H9 (cell line): Measurements from ENCODE around the gene ABLIM1. TPM values are rescaled to one million over a fixed set of nuclear protein-coding genes. Genes with fewer than 3 reads are reported as not detected.
A peak's percentile ranks its signal among the peaks of the same experiment; 100 is the strongest.

ENCODE experiments used
- DNase-seq: peaks from one replicate; pipeline ENCODE4 v3.0.0-alpha.2; 2017
- H2AFZ ChIP-seq: one replicate; pipeline ENCODE4 v1.6.1; 2013; ENCODE audit warnings: mild to moderate bottlenecking, low read length, control low read depth, moderate library complexity
- H2AK5ac ChIP-seq: 2 replicates; pipeline ENCODE4 v1.6.1; 2013; ENCODE audit warnings: low read length, control low read depth, mixed read lengths; ENCODE audit not compliant: insufficient read length
- H2BK120ac ChIP-seq: one replicate; pipeline ENCODE4 v1.6.1; 2013; ENCODE audit warnings: low read depth, mild to moderate bottlenecking, low read length, control low read depth, inconsistent platforms; ENCODE audit not compliant: poor library complexity, severe bottlenecking
- H2BK12ac ChIP-seq: 2 replicates; pipeline ENCODE4 v1.6.1; 2013; ENCODE audit warnings: low read length, control low read depth, mixed read lengths, low read depth; ENCODE audit not compliant: insufficient read length
- H2BK15ac ChIP-seq: 2 replicates; pipeline ENCODE4 v1.6.1; 2013; ENCODE audit warnings: low read depth, low read length, control low read depth
- H2BK20ac ChIP-seq: one replicate; pipeline ENCODE4 v1.6.1; 2013; ENCODE audit warnings: low read depth, mild to moderate bottlenecking, low read length, control low read depth, inconsistent platforms; ENCODE audit not compliant: poor library complexity, severe bottlenecking
- H2BK5ac ChIP-seq: 2 replicates; pipeline ENCODE4 v1.6.1; 2013; ENCODE audit warnings: low read length, control low read depth, mixed read lengths; ENCODE audit not compliant: insufficient read length
- H3K14ac ChIP-seq: 2 replicates; pipeline ENCODE4 v1.6.1; 2013; ENCODE audit warnings: low read length, control low read depth; ENCODE audit not compliant: insufficient read depth
- H3K18ac ChIP-seq: 2 replicates; pipeline ENCODE4 v1.6.1; 2013; ENCODE audit warnings: low read depth, mild to moderate bottlenecking, mixed read lengths, low read length, control low read depth; ENCODE audit not compliant: insufficient read length
- H3K23ac ChIP-seq: 2 replicates; pipeline ENCODE4 v1.6.1; 2013; ENCODE audit warnings: low read length, control low read depth, mixed read lengths, low read depth; ENCODE audit not compliant: insufficient read length
- H3K23me2 ChIP-seq: 2 replicates; pipeline ENCODE4 v1.6.1; 2013; ENCODE audit warnings: low read depth, mild to moderate bottlenecking, mixed read lengths, low read length, control low read depth; ENCODE audit not compliant: insufficient read length, poor library complexity, severe bottlenecking
- H3K27ac ChIP-seq: 2 replicates; pipeline ENCODE4 v1.5.1; 2013; ENCODE audit warnings: low read length, control low read depth, mixed read lengths, low read depth; ENCODE audit not compliant: insufficient read length
- H3K27me3 ChIP-seq: 2 replicates; pipeline ENCODE4 v1.6.1; 2013; ENCODE audit warnings: low read length, control low read depth, inconsistent platforms; ENCODE audit not compliant: insufficient read depth
- H3K4ac ChIP-seq: 2 replicates; pipeline ENCODE4 v1.6.1; 2013; ENCODE audit warnings: low read depth, mild to moderate bottlenecking, control low read depth, inconsistent platforms, low read length, moderate library complexity
- H3K4me1 ChIP-seq: 2 replicates; pipeline ENCODE4 v1.6.1; 2013; ENCODE audit warnings: low read length, control low read depth, inconsistent platforms; ENCODE audit not compliant: insufficient read depth
- H3K4me2 ChIP-seq: 2 replicates; pipeline ENCODE4 v1.6.1; 2013; ENCODE audit warnings: low read length, control low read depth, mixed read lengths; ENCODE audit not compliant: insufficient read length, insufficient read depth
- H3K56ac ChIP-seq: 2 replicates; pipeline ENCODE4 v1.6.1; 2013; ENCODE audit warnings: low read depth, mild to moderate bottlenecking, mixed read lengths, low read length, control low read depth; ENCODE audit not compliant: insufficient read length
- H3K79me1 ChIP-seq: 2 replicates; pipeline ENCODE4 v1.6.1; 2013; ENCODE audit warnings: low read depth, mild to moderate bottlenecking, moderate library complexity, low read length, control low read depth, inconsistent platforms; ENCODE audit not compliant: insufficient read depth, poor library complexity, severe bottlenecking
- H3K79me2 ChIP-seq: 2 replicates; pipeline ENCODE4 v1.6.1; 2013; ENCODE audit warnings: low read length, control low read depth, inconsistent platforms; ENCODE audit not compliant: insufficient read depth
- H3K9ac ChIP-seq: 2 replicates; pipeline ENCODE4 v1.6.1; 2013; ENCODE audit warnings: low read length, control low read depth, mixed read lengths; ENCODE audit not compliant: insufficient read length; ENCODE audit errors: extremely low read depth
- H3K9me3 ChIP-seq: one replicate; pipeline ENCODE4 v1.6.1; 2013; ENCODE audit warnings: low read depth, low read length, inconsistent platforms; ENCODE audit not compliant: control insufficient read depth
- H3T11ph ChIP-seq: one replicate; pipeline ENCODE4 v1.6.1; 2013; ENCODE audit warnings: mild to moderate bottlenecking, low read length, control low read depth, inconsistent platforms
- H4K20me1 ChIP-seq: one replicate; pipeline ENCODE4 v1.6.1; 2013; ENCODE audit not compliant: control insufficient read depth, insufficient read length, insufficient read depth
- H4K5ac ChIP-seq: 2 replicates; pipeline ENCODE4 v1.6.1; 2013; ENCODE audit warnings: low read depth, mild to moderate bottlenecking, mixed read lengths, low read length, control low read depth; ENCODE audit not compliant: insufficient read length
- H4K8ac ChIP-seq: replicated peaks from 2 replicates; pipeline ENCODE4 v1.6.1; 2013; ENCODE audit warnings: low read length, control low read depth, mixed read lengths, low read depth; ENCODE audit not compliant: insufficient read length
- H4K91ac ChIP-seq: 2 replicates; pipeline ENCODE4 v1.6.1; 2013; ENCODE audit warnings: low read depth, mild to moderate bottlenecking, moderate library complexity, mixed read lengths, low read length, control low read depth; ENCODE audit not compliant: insufficient read length
- H3K27ac Mint-ChIP-seq, 3 experiments: 2 replicates in 2 of 3; 3 replicates in 1 of 3; pipeline ENCODE4 v1.8.0; 2020 to 2021; ENCODE audit warnings: mixed read lengths in 3 of 3, mild to moderate bottlenecking in 1 of 3, moderate library complexity in 1 of 3
- H3K27me3 Mint-ChIP-seq: 2 replicates; pipeline ENCODE4 v1.8.0; 2021; ENCODE audit warnings: low read depth, mild to moderate bottlenecking, moderate library complexity, mixed read lengths
- H3K36me3 Mint-ChIP-seq, 3 experiments: 2 replicates in 2 of 3; 3 replicates in 1 of 3; pipeline ENCODE4 v1.8.0; 2020 to 2021; ENCODE audit warnings: low read depth in 3 of 3, mixed read lengths in 3 of 3; ENCODE audit not compliant: insufficient read depth in 1 of 3
- H3K4me1 Mint-ChIP-seq, 2 experiments: 2 replicates each; pipeline ENCODE4 v1.8.0; 2020; ENCODE audit warnings: mixed read lengths in 2 of 2
- H3K4me3 Mint-ChIP-seq, 2 experiments: 2 replicates in 1 of 2; 3 replicates in 1 of 2; pipeline ENCODE4 v1.8.0; 2020 to 2021; ENCODE audit warnings: mild to moderate bottlenecking in 2 of 2, mixed read lengths in 2 of 2, moderate library complexity in 1 of 2
- H3K9me3 Mint-ChIP-seq, 2 experiments: 2 replicates in 1 of 2; 3 replicates in 1 of 2; pipeline ENCODE4 v1.8.0; 2020; ENCODE audit warnings: mild to moderate bottlenecking in 2 of 2, mixed read lengths in 2 of 2, moderate library complexity in 1 of 2
- WGBS: extraction: QIAGEN DNeasy Blood & Tissue Kit; methylation state at CpG from one replicate; pipeline ENCODE4 v1.1.7; 2013; ENCODE audit warnings: missing lambda C conversion rate, low lambda C conversion rate, mixed read lengths; ENCODE audit not compliant: insufficient read length; ENCODE audit errors: extremely low coverage; 5-methylcytosine and 5-hydroxymethylcytosine counted together
- total RNA-seq: library from RNA; stranded (reverse); gene quantifications from 2 replicates; pipeline ENCODE4 v1.2.1, GENCODE V29; 2021
- TF ChIP-seq, protein P1 (sequence below): fragments of 200-600 bp; sonication (generic); conservative IDR thresholded peaks from 3 replicates; pipeline ENCODE4 v1.8.0; 2021; ENCODE audit warnings: antibody characterized with exemption, mild to moderate bottlenecking

The ABLIM1 gene
- total RNA-seq, 1 experiment from 2014 or later = 32.1 TPM

DNA sequence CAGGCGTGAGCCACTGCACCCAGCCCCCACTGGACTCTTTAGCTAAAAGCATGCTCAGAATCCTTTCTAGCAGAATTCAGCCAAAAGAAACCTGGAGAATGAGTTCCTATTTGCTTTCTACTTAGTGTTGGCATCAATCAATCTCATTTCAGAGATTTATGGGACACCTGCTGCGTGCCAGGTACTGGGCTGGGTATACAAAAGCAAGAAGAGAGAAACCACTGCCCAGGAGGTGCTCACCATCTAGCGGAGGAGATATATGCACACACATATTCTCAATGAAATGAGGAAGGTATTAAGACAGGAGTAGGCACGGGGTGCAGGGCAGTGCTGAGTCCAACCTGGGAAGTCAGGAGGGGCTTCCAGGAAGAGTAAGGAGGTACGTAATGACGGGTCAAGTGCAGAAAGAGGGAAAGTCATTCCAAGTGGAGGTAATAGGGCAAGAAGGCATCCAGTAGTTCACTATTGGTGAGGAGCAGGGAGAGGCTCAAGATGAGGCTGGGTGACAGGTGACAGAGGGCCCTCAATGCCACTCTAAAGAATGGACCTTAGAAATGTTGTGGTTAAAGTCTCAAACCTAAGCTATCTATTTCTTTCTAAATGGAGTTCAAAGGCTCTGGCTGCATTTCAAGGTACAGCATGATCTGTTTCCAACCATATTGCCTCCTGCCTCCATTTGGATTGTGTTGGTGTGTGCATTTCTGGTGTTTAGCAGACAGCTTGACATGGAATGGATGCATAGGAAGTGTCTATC lies 22.1 kb downstream of the ABLIM1 start:
- no peaks in the 10 kb centered on the region for H3K36me3 Mint-ChIP-seq
- Histone ChIP-seq H3K23me2 (peaks cover 10% of the 10 kb centered on the region), H3K79me2 (no peaks in the 10 kb centered on the region), H4K20me1 (no peaks in the 10 kb centered on the region), H2BK20ac (no peak overlapping the region), H4K5ac (no peak overlapping the region), H2BK12ac (no peak overlapping the region), H3K56ac (no peak overlapping the region), H3K79me1 (no peaks in the 10 kb centered on the region), H3T11ph (no peak overlapping the region), H3K23ac (no peak overlapping the region), H3K9me3 (no peaks in the 10 kb centered on the region), H3K9ac (no peak overlapping the region), H4K8ac (no peak overlapping the region), H3K27ac (no peak overlapping the region), H4K91ac (no peak overlapping the region), H3K27me3 (peaks cover 8% of the 10 kb centered on the region), H3K4ac (no peak overlapping the region), H3K14ac (no peak overlapping the region), H3K4me2 (no peak overlapping the region), H3K4me1 (peaks cover 4% of the 10 kb centered on the region; the same call in 1 of the 2 replicates), H2BK5ac (no peak overlapping the region), H2BK15ac (no peak overlapping the region), H2BK120ac (no peak overlapping the region), H2AK5ac (no peak overlapping the region), H3K18ac (no peak overlapping the region), H2AFZ (no peak overlapping the region)
- no peaks in the 10 kb centered on the region for H3K9me3 Mint-ChIP-seq
- TF ChIP-seq, protein P1, sequence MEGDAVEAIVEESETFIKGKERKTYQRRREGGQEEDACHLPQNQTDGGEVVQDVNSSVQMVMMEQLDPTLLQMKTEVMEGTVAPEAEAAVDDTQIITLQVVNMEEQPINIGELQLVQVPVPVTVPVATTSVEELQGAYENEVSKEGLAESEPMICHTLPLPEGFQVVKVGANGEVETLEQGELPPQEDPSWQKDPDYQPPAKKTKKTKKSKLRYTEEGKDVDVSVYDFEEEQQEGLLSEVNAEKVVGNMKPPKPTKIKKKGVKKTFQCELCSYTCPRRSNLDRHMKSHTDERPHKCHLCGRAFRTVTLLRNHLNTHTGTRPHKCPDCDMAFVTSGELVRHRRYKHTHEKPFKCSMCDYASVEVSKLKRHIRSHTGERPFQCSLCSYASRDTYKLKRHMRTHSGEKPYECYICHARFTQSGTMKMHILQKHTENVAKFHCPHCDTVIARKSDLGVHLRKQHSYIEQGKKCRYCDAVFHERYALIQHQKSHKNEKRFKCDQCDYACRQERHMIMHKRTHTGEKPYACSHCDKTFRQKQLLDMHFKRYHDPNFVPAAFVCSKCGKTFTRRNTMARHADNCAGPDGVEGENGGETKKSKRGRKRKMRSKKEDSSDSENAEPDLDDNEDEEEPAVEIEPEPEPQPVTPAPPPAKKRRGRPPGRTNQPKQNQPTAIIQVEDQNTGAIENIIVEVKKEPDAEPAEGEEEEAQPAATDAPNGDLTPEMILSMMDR = no peak
- WGBS = no CpG with 5 or more reads among the region's 6 CpGs
- DNase-seq = no peak
- H3K27me3 Mint-ChIP-seq = peaks cover 26% of the 10 kb centered on the region
- H3K4me1 Mint-ChIP-seq = peaks cover 27 to 33% of the 10 kb centered on the region in 2 experiments
- H3K27ac Mint-ChIP-seq = 0 out of 7 replicates have a peak overlapping the region, but pooled peaks of 1 of the 3 experiments have one; percentile 4
- no peak overlapping the region for H3K4me3 Mint-ChIP-seq
